ENCODE measurements around the gene TACSTD2.

DNA sequence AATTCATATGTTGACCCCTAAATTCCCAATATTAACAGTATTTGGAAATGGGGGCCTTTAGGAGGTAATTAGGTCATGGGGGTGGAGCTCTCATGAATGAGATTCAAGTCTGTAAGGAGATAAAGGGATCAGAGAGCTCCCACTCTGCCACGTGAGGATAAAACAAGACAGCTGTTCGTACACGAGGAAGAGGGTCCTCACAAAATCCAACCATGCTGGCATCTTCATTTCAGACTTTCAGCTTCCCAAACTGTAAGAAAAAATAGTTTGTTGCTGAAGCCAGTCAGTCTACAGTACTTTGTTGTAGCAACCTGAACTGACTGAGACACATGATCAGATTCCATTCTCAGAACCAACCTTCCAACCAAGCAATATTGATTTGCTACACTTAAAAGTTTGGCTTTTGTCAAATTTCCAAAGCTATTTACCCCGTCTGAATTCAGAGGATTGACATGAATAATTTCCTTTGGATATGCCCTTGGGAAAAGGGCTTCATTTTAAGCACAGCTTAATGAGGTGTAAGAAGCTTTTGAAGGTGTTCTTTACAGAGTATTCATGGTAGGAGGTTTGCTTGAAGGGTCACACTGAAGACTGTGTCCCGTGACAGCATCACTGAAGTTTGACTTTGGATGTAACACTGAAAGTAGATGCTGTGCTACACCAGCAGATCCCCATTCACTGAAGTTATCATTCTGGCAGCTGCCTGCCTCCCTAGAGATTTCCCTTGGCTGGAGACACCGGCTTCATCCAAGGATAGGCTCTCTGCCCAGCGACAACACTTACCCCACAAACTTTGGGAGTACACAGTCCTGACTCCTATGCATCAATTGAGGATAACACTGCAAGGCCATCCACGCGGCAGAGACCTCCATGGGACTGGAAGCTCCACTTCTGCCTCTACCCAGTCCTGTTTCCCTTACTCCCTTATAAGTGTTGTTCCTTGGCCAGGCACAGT is 25.6 kb downstream of the TACSTD2 start:
- TF ChIP-seq, protein P1, sequence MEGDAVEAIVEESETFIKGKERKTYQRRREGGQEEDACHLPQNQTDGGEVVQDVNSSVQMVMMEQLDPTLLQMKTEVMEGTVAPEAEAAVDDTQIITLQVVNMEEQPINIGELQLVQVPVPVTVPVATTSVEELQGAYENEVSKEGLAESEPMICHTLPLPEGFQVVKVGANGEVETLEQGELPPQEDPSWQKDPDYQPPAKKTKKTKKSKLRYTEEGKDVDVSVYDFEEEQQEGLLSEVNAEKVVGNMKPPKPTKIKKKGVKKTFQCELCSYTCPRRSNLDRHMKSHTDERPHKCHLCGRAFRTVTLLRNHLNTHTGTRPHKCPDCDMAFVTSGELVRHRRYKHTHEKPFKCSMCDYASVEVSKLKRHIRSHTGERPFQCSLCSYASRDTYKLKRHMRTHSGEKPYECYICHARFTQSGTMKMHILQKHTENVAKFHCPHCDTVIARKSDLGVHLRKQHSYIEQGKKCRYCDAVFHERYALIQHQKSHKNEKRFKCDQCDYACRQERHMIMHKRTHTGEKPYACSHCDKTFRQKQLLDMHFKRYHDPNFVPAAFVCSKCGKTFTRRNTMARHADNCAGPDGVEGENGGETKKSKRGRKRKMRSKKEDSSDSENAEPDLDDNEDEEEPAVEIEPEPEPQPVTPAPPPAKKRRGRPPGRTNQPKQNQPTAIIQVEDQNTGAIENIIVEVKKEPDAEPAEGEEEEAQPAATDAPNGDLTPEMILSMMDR (conservative IDR thresholded peaks at IDR 0.05; ENCODE audit: low read length), result no peak
- TF ChIP-seq EZH2phosphoT487 (IDR thresholded peaks at IDR 0.05; ENCODE audit: borderline replicate concordance), result no peak
